ENCODE measurements around the gene STXBP1.
"Not testable (repeated sequence)": the region's sequence is repeated elsewhere in the genome, so short reads cannot be mapped to it uniquely, and the experiment has no call there.

The STXBP1 gene

DNA sequence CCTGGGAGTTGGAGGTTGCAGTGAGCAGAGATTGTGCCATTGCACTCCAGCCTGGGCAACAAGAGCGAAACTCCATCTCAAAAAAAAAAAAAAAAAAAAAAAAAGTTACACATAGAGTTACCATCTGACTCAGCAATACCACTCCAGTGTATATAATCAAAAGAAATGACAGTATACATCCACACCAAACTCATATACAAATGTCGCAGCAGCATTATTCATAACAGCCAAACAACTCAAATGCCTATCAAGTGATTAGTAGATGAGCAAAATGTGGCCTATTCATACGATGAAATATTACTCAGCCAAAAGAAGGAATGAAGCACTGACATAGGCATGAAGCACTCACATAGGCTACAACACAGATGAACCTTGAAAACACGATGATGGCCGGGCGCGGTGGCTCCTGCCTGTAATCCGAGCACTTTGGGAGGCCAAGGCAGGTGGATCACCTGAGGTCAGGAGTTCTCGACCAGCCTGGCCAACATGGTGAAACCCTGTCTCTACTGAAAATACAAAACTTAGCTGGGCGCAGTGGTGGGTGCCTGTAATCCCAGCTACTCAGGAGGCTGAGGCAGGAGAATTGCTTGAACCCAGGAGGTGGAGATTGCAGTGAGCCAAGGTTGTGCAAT lies 9.4 kb downstream of the STXBP1 start:
- DNase-seq = not testable (repeated sequence)

- DNase-seq = no peak
Measured at GRCh38 chr9:127626752-127627493, 14.8 kb downstream of the STXBP1 start.

GRCh38 chr9:127627494-127627855 lies 15.4 kb downstream of the STXBP1 start:
- DNase-seq = no peak

- DNase-seq = no peak
Measured at GRCh38 chr9:127628758-127629467, 16.8 kb downstream of the STXBP1 start.

- DNase-seq = no peak
Measured at GRCh38 chr9:127629468-127630081, 17.5 kb downstream of the STXBP1 start.

DNA sequence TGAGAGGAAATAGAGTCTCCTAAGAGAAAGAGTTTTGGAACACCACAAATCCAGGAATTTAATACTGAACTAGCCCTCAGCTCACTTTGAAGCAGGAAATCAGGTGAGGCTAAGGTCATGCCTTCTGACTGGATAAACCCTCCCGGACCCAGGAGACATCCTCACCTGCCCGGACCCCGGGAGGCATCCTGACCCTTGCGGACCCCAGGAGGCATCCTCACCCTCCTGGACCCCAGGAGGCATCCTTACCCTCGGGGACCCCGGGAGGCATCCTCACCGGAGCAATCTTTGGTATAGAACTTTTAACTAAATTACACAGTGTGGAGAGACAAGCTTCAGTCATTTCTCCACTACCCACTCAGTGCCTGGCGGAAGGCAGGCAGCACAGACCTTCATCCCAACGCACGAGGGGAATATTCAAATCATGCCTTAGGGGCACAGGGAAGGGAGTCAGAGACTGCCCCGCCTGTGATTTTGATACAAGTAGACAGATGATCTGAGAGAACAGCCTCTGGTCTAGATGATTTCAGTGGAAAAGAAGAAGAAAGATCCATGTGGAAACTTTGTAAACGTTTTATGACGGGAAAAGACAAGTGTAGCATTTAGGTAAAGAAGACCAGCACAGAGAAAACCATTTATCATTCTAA lies 21.3 kb downstream of the STXBP1 start:
- no peak for DNase-seq

- DNase-seq = no peak
Measured at GRCh38 chr9:127634021-127634420, 21.9 kb downstream of the STXBP1 start.

DNA sequence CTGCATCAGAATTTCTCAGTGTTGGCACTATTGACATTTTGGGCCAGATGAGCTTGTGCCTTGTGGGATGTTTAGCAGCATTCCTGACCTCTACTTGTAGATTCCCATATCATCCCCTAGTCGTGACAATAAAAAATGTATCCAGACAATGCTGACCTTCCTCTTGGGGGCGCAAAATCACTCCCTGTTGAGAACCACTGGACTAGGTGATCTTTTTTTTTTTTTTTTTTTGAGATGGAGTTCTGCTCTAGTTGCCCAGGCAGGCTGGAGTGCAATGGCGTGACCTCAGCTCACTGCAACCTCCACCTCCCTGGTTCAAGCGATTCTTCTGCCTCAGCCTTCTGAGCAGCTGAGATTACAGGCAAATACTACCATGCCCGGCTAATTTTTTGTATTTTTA lies 22.6 kb downstream of the STXBP1 start:
- DNase-seq = no peak

DNA sequence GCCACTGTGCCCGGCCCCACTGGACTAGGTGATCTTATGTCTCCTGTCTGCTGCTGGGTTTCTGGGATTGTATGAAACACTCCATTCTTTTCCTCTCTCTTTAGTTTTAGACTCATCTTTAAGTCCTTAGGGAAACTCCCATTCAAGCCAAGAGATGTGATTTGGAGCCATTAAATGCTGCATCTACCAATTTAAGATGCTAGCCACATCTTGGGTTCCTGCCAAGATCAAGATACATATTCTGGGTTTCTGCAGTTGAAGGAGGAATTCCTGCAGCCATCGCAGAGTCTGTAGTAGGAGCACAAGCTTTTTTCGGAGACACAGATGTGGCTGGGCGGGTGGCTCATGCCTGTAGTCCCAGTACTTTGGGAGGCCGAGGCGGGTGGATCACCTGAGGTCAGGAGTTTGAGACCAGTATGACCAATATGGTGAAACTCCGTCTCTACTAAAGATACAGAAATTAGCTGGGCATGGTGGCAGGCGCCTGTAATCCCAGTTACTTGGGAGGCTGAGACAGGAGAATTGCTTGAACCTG lies 23.2 kb downstream of the STXBP1 start:
- no peak for DNase-seq

DNA sequence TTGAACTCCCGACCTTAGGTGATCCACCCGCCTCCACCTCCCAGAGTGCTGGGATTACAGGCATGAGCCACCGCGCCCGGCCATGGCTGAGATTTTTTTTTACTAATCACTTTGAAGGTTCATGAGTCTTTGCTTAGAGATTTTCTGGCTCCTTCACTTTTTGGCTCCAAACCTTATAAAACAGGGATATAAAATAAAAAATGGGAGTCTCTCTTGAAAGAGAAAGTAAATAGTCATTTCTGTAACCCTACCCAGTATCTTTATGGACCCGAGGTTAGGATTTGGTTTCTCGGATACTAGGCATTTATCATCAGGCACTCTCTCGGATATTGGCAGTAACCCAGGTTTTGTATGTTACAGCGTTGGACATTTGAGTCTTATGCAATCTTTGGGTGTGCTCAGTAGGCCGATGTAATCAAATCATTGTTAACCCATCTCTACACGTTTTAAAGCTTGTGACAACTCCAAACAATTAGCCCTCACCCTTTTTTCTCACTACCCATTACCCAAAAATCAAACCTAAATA lies 25.3 kb downstream of the STXBP1 start:
- peak; percentile 18 for DNase-seq

DNA sequence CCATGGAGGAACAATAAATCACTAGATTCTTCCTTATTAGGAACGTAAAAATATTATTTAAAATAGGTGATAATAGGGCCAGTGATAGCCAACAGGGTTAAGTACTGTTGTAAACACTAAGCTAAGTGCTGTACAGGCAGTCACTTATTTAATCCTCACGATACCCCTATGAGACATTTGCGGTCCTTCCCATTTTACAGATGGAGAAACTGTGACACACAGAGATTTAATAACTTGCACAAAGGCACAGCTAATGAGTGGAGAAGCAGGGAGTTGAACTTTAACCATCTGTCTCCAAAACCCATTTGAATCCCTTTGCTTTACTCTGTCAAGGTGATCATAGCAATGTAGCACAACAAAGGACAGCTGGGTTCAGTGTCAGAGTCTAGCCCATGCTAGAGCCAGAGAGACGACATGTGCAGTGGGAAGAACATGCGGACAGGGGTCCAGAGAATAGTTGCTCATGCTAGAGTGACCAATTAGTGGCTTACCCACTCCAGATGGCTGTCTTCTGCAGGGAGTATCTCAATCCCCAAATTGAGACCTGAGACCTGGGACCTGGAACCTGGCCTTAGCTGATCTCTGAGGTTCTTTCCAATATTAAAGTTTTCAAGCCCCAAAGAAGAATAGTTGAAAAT lies 28.9 kb downstream of the STXBP1 start:
- DNase-seq = no peak

DNA sequence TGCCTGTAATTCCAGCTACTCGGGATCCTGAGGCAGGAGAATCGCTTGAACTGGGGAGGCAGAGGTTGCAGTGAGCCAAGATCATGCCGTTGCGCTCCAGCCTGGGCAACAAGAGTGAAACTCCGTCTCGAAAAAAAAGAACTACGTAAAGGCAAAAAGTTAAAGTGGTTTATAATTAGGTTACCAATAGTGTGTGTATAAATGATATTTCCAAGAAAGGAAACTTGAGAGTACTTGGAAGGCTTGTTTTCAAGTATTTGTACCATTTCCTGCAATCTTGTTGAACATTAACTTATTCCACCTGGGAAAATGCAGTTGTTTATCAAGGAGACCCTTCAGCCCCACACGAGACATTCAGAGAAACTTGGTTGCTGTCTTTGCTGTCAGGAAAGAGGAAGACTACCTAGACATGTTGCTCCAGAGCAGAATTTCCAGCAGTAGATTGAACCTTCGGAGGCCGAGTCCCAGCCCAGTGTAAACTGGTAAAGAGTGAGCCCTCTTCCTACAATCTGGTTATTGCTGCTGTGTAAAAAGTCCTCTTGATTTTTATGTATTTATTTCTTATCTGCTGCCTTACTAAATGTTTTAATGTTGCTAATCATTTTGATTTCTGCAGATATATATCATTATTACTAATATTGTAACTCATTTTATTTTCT lies 30.1 kb downstream of the STXBP1 start:
- no peak for DNase-seq

DNA sequence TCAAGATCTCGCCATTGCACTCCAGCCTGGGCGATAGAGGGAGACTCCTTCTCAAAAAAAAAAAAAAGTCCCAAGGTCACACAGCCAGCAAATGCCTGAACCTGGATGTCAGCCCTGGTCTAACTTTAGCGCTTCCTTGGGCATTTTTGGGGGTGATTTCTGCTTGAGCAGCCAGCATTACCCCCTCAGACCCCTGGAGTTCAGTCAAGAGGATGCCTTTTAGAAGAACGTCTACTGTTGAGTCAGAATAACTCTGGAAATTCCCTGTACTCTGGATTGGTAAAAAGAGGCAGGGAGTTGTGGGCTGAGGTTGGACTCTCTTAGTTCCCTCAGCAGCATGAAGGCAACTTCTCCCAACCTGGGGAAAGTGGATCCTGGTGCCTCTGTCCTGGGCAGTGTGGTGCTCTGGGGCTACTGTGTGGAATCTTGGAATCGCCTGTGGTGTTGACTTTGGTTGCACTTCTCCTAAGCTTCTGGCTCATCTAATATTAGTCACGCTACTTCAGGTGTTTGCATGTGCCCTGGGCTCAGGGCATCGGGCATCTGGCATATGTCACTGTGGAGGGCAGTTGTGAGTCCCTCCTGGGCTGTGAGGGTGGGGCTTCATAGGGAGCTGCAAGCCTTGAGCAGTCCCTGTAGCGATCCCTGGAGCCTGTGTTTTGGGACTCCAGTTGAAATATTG lies 32.2 kb downstream of the STXBP1 start:
- no peak for DNase-seq

DNA sequence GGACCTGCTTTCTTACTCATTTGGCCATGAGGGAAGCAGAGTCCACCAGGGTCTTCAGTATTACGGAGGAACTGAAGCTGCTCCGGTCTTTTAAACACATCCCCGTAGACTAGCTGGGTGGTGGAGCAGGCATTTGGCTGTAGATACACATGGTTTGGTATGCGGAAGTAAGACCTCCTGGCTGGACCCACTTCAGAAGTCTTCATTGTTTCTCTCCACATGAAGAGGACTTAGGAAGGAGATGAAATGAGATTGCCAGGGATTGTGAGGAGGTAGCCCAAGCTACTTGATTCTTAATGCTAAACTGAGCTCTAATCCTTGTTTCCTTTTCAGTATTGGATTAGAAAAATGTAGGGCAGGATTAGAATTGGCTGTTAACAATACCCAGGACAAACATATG lies 32.9 kb downstream of the STXBP1 start:
- DNase-seq = no peak

DNA sequence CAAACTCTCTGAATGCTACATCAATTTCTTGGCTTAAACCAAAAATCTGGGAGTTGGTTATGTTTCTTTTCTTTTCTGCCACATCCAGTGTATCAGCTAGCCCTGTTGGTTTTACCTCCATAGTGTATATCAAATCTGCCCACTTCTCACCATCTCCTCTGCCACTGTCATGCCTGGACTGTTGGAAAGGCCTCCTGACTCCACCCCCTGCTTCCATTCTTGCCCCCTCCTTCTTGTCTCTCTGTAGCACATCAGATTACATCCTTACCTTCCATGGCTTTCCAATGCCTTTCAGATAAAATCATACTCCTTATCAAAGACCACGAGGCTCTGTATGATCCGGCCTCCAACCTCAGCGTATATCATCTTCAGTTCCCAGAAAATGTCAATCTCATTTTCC lies 35.4 kb downstream of the STXBP1 start:
- DNase-seq = no peak

- no peak for DNase-seq
Measured at GRCh38 chr9:127650518-127650917, 38.4 kb downstream of the STXBP1 start.

GRCh38 chr9:127651697-127652610 lies 39.9 kb downstream of the STXBP1 start:
- no peak for DNase-seq

DNA sequence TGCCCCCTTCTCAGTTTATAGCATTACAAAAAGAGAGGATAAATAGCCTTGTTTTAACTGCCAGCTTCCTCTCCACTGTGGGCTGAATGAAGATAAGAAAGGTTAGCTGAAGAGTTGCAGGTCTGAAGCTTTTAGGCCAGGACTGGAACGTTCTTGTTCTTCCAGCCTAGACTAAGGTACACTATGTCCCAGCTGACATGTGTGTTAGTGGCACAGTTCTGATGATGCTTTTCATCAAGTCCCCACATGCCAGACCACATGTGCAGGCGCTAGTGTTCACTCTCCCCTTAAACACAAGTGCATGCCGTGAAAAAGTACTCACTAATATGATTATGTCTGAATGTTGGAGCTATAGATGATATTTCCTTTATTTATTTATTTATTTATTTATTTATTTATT lies 40.7 kb downstream of the STXBP1 start:
- DNase-seq = no peak

GRCh38 chr9:127654619-127655018 lies 42.5 kb downstream of the STXBP1 start:
- no peak for DNase-seq

DNA sequence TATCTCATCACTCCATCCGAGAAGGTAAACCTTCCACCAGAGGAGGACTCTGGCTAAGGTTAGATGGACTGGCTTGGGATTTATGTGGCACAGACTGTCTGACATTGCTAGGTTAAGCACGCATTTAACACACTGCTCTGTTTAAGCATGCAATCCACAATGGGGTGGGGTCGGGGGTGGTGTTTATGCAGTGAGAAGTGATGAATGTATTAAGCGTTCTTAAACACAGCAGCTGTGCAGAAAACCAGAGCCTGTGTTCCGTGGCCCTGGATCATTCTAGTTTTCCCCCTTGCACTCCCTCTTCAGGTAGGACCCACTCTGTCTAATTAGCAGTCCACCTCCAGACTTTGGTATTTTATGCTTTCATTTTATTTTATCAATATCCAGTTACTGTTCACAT lies 46.4 kb downstream of the STXBP1 start:
- no peak for DNase-seq
